ENCODE data around the gene CR1L. TPM values are rescaled to one million over a fixed set of nuclear protein-coding genes. Genes with fewer than 3 reads are reported as not detected.
"Not testable (repeated sequence)": the region's sequence is repeated elsewhere in the genome, so short reads cannot be mapped to it uniquely, and the experiment has no call there.

CR1L gene
- total RNA-seq, 1 donor from 2014 or later = not detected

- no peak for DNase-seq (ENCODE audit: low spot score in 2 of 2, unreplicated experiment in 2 of 2)
- Mint-ChIP-seq H3K27me3 (ENCODE audit: low read depth) (peaks cover 14% of the 10 kb centered on the region), H3K4me1 (no peaks in the 10 kb centered on the region), H3K4me3 (no peak overlapping the region), H3K27ac (no peak overlapping the region), H3K9me3 (peaks cover under 1% of the 10 kb centered on the region), H3K36me3 (no peaks in the 10 kb centered on the region)
- no peak for TF ChIP-seq CTCF (IDR thresholded peaks at IDR 0.05; ENCODE audit: unreplicated experiment)
Observed at GRCh38 chr1:207631137-207631536, 13.8 kb upstream of the CR1L start.

- Mint-ChIP-seq H3K27me3 (ENCODE audit: low read depth) (peaks cover 17% of the 10 kb centered on the region), H3K4me1 (no peaks in the 10 kb centered on the region), H3K27ac (no peak overlapping the region), H3K4me3 (no peak overlapping the region), H3K9me3 (no peaks in the 10 kb centered on the region), H3K36me3 (no peaks in the 10 kb centered on the region)
- no peak for TF ChIP-seq CTCF (IDR thresholded peaks at IDR 0.05; ENCODE audit: unreplicated experiment)
- DNase-seq (ENCODE audit: low spot score in 2 of 2, unreplicated experiment in 2 of 2) = no peak
Observed at GRCh38 chr1:207633226-207633625, 11.7 kb upstream of the CR1L start.

- H3K36me3 Mint-ChIP-seq; H3K27ac Mint-ChIP-seq; DNase-seq (ENCODE audit: low spot score in 2 of 2, unreplicated experiment in 2 of 2); H3K4me1 Mint-ChIP-seq; H3K9me3 Mint-ChIP-seq; H3K4me3 Mint-ChIP-seq: not testable (repeated sequence)
- peaks cover 22% of the 10 kb centered on the region for H3K27me3 Mint-ChIP-seq (ENCODE audit: low read depth)
Observed at GRCh38 chr1:207633699-207634289, 11.1 kb upstream of the CR1L start.

- not testable (repeated sequence) for DNase-seq (ENCODE audit: low spot score in 2 of 2, unreplicated experiment in 2 of 2); H3K36me3 Mint-ChIP-seq; H3K4me1 Mint-ChIP-seq; H3K4me3 Mint-ChIP-seq; H3K9me3 Mint-ChIP-seq; H3K27ac Mint-ChIP-seq
- peaks cover 24% of the 10 kb centered on the region for H3K27me3 Mint-ChIP-seq (ENCODE audit: low read depth)
Observed at GRCh38 chr1:207634293-207634692, 10.6 kb upstream of the CR1L start.

GRCh38 chr1:207635569-207636186 lies 9.3 kb upstream of the CR1L start:
- not testable (repeated sequence) for DNase-seq (ENCODE audit: low spot score in 2 of 2, unreplicated experiment in 2 of 2); H3K27ac Mint-ChIP-seq; H3K9me3 Mint-ChIP-seq; H3K36me3 Mint-ChIP-seq; H3K4me3 Mint-ChIP-seq; H3K4me1 Mint-ChIP-seq
- peaks cover 29% of the 10 kb centered on the region for H3K27me3 Mint-ChIP-seq (ENCODE audit: low read depth)

GRCh38 chr1:207638487-207639145 lies 6.3 kb upstream of the CR1L start:
- not testable (repeated sequence) for H3K4me1 Mint-ChIP-seq; H3K36me3 Mint-ChIP-seq; H3K9me3 Mint-ChIP-seq; H3K27ac Mint-ChIP-seq; H3K4me3 Mint-ChIP-seq; DNase-seq (ENCODE audit: low spot score in 2 of 2, unreplicated experiment in 2 of 2)
- H3K27me3 Mint-ChIP-seq (ENCODE audit: low read depth) = peaks cover 25% of the 10 kb centered on the region

- H3K36me3 Mint-ChIP-seq; H3K27ac Mint-ChIP-seq; H3K9me3 Mint-ChIP-seq; H3K4me3 Mint-ChIP-seq; H3K4me1 Mint-ChIP-seq; DNase-seq (ENCODE audit: low spot score in 2 of 2, unreplicated experiment in 2 of 2): not testable (repeated sequence)
- H3K27me3 Mint-ChIP-seq (ENCODE audit: low read depth) = peaks cover 20% of the 10 kb centered on the region
Observed at GRCh38 chr1:207639362-207639761, 5.6 kb upstream of the CR1L start.

GRCh38 chr1:207644166-207644851 lies 624 bp upstream of the CR1L start:
- TF ChIP-seq CTCF (IDR thresholded peaks at IDR 0.05; ENCODE audit: unreplicated experiment) = no peak
- no peaks in the 10 kb centered on the region for H3K36me3 Mint-ChIP-seq
- H3K4me3 Mint-ChIP-seq = no peak overlapping the region
- H3K9me3 Mint-ChIP-seq = no peaks in the 10 kb centered on the region
- H3K4me1 Mint-ChIP-seq = no peaks in the 10 kb centered on the region
- H3K27ac Mint-ChIP-seq = no peak overlapping the region
- no peak for DNase-seq (ENCODE audit: low spot score in 2 of 2, unreplicated experiment in 2 of 2)
- peaks cover 14% of the 10 kb centered on the region for H3K27me3 Mint-ChIP-seq (ENCODE audit: low read depth)

Data from mesothelial cell of epicardium (in vitro differentiated cells).